ENCODE results near the gene PNPLA1. TPM values are rescaled to one million over a fixed set of nuclear protein-coding genes. Genes with fewer than 3 reads are reported as not detected.

The PNPLA1 gene
- total RNA-seq, 1 experiment from 2014 or later: not detected

DNA sequence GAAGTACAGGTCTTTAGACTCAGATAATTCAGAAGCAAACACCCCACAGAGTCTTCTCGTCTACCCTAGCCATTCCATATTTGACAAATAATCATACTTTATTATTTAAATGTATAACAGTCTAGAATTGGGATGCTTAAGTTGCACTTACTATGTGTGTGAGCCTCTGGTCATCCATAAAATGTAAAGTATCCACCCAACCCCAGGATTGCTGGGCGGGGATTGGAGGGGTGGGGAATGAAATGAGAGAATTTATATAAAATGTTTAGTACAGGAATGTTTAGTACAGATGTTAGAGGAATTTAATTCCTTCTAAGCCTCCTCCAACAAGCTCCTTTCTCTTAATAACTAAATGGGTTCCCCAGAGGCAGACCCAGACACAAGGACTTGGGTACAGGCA, 50.0 kb downstream of the PNPLA1 start:
- no peak for ATAC-seq
- H3K36me3 Mint-ChIP-seq: no peaks in the 10 kb centered on the region
- ChIA-PET CTCF (interaction anchor here (0.6 to 5.4 kb wide), 7 partner anchors 10 to 225 kb away, joined by 3 to 32 read pairs (median 6); no protein-coding TSS in a partner anchor), POLR2A (no interaction called here)
- no peaks in the 10 kb centered on the region for H3K9me3 Mint-ChIP-seq
- H3K4me3 Mint-ChIP-seq: no peak overlapping the region
- H3K4me1 Mint-ChIP-seq: no peaks in the 10 kb centered on the region
- H3K27ac Mint-ChIP-seq: no peak overlapping the region
- no peaks in the 10 kb centered on the region for H3K27me3 Mint-ChIP-seq (ENCODE audit: low read depth)
- TF ChIP-seq GTF2I (CRISPR knock-in tag; conservative IDR thresholded peaks at IDR 0.05): no peak
- TF ChIP-seq TEAD4 (CRISPR knock-in tag; IDR thresholded peaks at IDR 0.05): no peak
- no peak for TF ChIP-seq RORB (CRISPR knock-in tag; IDR thresholded peaks at IDR 0.05)
- TF ChIP-seq, protein P1, sequence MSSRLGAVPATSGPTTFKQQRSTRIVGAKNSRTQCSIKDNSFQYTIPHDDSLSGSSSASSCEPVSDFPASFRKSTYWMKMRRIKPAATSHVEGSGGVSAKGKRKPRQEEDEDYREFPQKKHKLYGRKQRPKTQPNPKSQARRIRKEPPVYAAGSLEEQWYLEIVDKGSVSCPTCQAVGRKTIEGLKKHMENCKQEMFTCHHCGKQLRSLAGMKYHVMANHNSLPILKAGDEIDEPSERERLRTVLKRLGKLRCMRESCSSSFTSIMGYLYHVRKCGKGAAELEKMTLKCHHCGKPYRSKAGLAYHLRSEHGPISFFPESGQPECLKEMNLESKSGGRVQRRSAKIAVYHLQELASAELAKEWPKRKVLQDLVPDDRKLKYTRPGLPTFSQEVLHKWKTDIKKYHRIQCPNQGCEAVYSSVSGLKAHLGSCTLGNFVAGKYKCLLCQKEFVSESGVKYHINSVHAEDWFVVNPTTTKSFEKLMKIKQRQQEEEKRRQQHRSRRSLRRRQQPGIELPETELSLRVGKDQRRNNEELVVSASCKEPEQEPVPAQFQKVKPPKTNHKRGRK (CRISPR knock-in tag; IDR thresholded peaks at IDR 0.05; ENCODE audit: borderline replicate concordance): no peak
- TF ChIP-seq, protein P2, sequence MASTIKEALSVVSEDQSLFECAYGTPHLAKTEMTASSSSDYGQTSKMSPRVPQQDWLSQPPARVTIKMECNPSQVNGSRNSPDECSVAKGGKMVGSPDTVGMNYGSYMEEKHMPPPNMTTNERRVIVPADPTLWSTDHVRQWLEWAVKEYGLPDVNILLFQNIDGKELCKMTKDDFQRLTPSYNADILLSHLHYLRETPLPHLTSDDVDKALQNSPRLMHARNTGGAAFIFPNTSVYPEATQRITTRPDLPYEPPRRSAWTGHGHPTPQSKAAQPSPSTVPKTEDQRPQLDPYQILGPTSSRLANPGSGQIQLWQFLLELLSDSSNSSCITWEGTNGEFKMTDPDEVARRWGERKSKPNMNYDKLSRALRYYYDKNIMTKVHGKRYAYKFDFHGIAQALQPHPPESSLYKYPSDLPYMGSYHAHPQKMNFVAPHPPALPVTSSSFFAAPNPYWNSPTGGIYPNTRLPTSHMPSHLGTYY (CRISPR knock-in tag; IDR thresholded peaks at IDR 0.05): no peak
- TF ChIP-seq, protein P3, sequence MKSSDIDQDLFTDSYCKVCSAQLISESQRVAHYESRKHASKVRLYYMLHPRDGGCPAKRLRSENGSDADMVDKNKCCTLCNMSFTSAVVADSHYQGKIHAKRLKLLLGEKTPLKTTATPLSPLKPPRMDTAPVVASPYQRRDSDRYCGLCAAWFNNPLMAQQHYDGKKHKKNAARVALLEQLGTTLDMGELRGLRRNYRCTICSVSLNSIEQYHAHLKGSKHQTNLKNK (CRISPR knock-in tag; IDR thresholded peaks at IDR 0.05): no peak
- TF ChIP-seq EMX1 (CRISPR knock-in tag; IDR thresholded peaks at IDR 0.05): no peak
- no peak for TF ChIP-seq ZNF232 (CRISPR knock-in tag; IDR thresholded peaks at IDR 0.05)
- TF ChIP-seq NFATC4 (CRISPR knock-in tag; IDR thresholded peaks at IDR 0.05): no peak
- TF ChIP-seq SMAD3 (CRISPR knock-in tag; IDR thresholded peaks at IDR 0.05; ENCODE audit: borderline replicate concordance): no peak
- TF ChIP-seq GRHL2 (CRISPR knock-in tag; IDR thresholded peaks at IDR 0.05; ENCODE audit: insufficient replicate concordance, severe bottlenecking): no peak
- TF ChIP-seq CREB1 (CRISPR knock-in tag; IDR thresholded peaks at IDR 0.05): no peak
- TF ChIP-seq, protein P4, sequence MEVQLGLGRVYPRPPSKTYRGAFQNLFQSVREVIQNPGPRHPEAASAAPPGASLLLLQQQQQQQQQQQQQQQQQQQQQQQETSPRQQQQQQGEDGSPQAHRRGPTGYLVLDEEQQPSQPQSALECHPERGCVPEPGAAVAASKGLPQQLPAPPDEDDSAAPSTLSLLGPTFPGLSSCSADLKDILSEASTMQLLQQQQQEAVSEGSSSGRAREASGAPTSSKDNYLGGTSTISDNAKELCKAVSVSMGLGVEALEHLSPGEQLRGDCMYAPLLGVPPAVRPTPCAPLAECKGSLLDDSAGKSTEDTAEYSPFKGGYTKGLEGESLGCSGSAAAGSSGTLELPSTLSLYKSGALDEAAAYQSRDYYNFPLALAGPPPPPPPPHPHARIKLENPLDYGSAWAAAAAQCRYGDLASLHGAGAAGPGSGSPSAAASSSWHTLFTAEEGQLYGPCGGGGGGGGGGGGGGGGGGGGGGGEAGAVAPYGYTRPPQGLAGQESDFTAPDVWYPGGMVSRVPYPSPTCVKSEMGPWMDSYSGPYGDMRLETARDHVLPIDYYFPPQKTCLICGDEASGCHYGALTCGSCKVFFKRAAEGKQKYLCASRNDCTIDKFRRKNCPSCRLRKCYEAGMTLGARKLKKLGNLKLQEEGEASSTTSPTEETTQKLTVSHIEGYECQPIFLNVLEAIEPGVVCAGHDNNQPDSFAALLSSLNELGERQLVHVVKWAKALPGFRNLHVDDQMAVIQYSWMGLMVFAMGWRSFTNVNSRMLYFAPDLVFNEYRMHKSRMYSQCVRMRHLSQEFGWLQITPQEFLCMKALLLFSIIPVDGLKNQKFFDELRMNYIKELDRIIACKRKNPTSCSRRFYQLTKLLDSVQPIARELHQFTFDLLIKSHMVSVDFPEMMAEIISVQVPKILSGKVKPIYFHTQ (CRISPR knock-in tag; IDR thresholded peaks at IDR 0.05): no peak
- no peak for TF ChIP-seq NFE2L1 (CRISPR knock-in tag; IDR thresholded peaks at IDR 0.05)
- DNase-seq (ENCODE audit: low spot score): no peak

DNA sequence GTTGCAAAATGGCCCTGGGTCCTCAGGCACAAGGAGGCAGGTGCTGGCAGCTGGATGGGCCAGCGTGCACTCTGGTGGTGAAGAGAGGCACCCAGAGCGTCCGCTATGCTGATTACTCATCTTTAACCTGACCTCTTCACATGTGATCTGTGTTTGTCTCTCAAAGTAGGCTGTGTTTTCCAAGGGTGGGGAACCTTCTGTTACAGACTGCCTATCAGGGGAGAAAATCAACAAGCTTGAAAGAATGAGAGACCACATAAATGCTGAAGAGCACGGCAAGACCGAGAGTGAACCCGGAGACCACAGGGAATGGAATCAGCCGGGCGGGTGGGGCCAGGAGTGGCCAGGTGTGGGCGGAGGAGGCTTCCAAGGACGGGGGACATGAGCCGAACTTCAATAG, 50.6 kb downstream of the PNPLA1 start:
- ChIA-PET POLR2A (no interaction called here), CTCF (interaction anchor here (0.6 to 5.4 kb wide), 5 partner anchors 9 to 40 kb away, joined by 5 to 32 read pairs (median 9); no protein-coding TSS in a partner anchor)
- no peak for DNase-seq (ENCODE audit: low spot score)
- Mint-ChIP-seq H3K27ac (0 out of 2 replicates have a peak overlapping the region, but pooled peaks have one; percentile 46), H3K9me3 (no peaks in the 10 kb centered on the region), H3K27me3 (ENCODE audit: low read depth) (no peaks in the 10 kb centered on the region), H3K4me3 (no peak overlapping the region), H3K4me1 (no peaks in the 10 kb centered on the region), H3K36me3 (no peaks in the 10 kb centered on the region)
- no peak for ATAC-seq
- TF ChIP-seq, protein P5, sequence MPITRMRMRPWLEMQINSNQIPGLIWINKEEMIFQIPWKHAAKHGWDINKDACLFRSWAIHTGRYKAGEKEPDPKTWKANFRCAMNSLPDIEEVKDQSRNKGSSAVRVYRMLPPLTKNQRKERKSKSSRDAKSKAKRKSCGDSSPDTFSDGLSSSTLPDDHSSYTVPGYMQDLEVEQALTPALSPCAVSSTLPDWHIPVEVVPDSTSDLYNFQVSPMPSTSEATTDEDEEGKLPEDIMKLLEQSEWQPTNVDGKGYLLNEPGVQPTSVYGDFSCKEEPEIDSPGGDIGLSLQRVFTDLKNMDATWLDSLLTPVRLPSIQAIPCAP (CRISPR knock-in tag; IDR thresholded peaks at IDR 0.05): no peak
- TF ChIP-seq JUN (CRISPR knock-in tag; IDR thresholded peaks at IDR 0.05) (no peak), OVOL2 (CRISPR knock-in tag; IDR thresholded peaks at IDR 0.05; ENCODE audit: borderline replicate concordance) (no peak), KAT7 (CRISPR knock-in tag; IDR thresholded peaks at IDR 0.05; ENCODE audit: borderline replicate concordance) (no peak), MYBL2 (CRISPR knock-in tag; IDR thresholded peaks at IDR 0.05) (no peak), CBFB (CRISPR knock-in tag; IDR thresholded peaks at IDR 0.05; ENCODE audit: low read depth) (no peak), FOXK1 (CRISPR knock-in tag; IDR thresholded peaks at IDR 0.05) (no peak), ZNF396 (CRISPR knock-in tag; IDR thresholded peaks at IDR 0.05; ENCODE audit: borderline replicate concordance) (no peak), TCF7 (CRISPR knock-in tag; IDR thresholded peaks at IDR 0.05; ENCODE audit: low read depth) (no peak)
- TF ChIP-seq, protein P6, sequence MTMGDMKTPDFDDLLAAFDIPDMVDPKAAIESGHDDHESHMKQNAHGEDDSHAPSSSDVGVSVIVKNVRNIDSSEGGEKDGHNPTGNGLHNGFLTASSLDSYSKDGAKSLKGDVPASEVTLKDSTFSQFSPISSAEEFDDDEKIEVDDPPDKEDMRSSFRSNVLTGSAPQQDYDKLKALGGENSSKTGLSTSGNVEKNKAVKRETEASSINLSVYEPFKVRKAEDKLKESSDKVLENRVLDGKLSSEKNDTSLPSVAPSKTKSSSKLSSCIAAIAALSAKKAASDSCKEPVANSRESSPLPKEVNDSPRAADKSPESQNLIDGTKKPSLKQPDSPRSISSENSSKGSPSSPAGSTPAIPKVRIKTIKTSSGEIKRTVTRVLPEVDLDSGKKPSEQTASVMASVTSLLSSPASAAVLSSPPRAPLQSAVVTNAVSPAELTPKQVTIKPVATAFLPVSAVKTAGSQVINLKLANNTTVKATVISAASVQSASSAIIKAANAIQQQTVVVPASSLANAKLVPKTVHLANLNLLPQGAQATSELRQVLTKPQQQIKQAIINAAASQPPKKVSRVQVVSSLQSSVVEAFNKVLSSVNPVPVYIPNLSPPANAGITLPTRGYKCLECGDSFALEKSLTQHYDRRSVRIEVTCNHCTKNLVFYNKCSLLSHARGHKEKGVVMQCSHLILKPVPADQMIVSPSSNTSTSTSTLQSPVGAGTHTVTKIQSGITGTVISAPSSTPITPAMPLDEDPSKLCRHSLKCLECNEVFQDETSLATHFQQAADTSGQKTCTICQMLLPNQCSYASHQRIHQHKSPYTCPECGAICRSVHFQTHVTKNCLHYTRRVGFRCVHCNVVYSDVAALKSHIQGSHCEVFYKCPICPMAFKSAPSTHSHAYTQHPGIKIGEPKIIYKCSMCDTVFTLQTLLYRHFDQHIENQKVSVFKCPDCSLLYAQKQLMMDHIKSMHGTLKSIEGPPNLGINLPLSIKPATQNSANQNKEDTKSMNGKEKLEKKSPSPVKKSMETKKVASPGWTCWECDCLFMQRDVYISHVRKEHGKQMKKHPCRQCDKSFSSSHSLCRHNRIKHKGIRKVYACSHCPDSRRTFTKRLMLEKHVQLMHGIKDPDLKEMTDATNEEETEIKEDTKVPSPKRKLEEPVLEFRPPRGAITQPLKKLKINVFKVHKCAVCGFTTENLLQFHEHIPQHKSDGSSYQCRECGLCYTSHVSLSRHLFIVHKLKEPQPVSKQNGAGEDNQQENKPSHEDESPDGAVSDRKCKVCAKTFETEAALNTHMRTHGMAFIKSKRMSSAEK (CRISPR knock-in tag; IDR thresholded peaks at IDR 0.05; ENCODE audit: borderline replicate concordance): no peak
- TF ChIP-seq, protein P7, sequence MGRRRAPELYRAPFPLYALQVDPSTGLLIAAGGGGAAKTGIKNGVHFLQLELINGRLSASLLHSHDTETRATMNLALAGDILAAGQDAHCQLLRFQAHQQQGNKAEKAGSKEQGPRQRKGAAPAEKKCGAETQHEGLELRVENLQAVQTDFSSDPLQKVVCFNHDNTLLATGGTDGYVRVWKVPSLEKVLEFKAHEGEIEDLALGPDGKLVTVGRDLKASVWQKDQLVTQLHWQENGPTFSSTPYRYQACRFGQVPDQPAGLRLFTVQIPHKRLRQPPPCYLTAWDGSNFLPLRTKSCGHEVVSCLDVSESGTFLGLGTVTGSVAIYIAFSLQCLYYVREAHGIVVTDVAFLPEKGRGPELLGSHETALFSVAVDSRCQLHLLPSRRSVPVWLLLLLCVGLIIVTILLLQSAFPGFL (CRISPR knock-in tag; IDR thresholded peaks at IDR 0.05; ENCODE audit: borderline replicate concordance): no peak

Data from WTC11 (cell line).